HG02970 (cell line): ENCODE measurements around the gene NPFFR2.
"Not testable (repeated sequence)": the region's sequence is repeated elsewhere in the genome, so short reads cannot be mapped to it uniquely, and the experiment has no call there.

Source experiments
- ATAC-seq: cut with Tn5 transposase; IDR thresholded peaks from one replicate; pipeline ENCODE4 v1.9.1; 2021; ENCODE audit warnings: mild to moderate bottlenecking, moderate library complexity, moderate number of reproducible peaks; ENCODE audit not compliant: unreplicated experiment, low FRiP score

The NPFFR2 gene

GRCh38 chr4:72031868-72032608, at the start of gene NPFFR2:
Gene NPFFR2, plus strand, starts transcription at chr4:72032000. Its CDS starts 96,592 bp downstream, at chr4:72128592.
- ATAC-seq: no peak

- no peak for ATAC-seq
Observed at GRCh38 chr4:71992571-71993312, 39.1 kb upstream of the NPFFR2 start.

- ATAC-seq: no peak
Observed at GRCh38 chr4:71994559-71994958, 37.2 kb upstream of the NPFFR2 start.

- no peak for ATAC-seq
Observed at GRCh38 chr4:71995297-71995696, 36.5 kb upstream of the NPFFR2 start.

DNA sequence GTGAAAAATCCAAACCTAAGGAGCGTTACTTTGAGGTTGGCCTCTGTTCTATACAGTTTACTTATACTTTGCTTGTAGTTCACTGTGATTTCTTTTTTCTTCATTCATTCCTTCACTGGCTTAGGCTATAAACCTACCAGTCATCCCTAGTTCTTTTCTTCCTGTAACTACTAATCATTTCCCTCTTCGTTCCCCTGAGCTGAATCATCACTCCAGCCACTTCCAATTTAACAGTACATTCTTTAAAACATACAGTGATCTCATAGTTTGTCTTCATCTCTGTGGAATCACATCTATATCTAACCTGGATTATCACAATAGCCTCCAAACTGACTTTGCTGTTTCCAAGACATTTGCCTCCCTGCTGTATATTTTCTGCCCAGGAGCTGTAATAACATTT, 25.2 kb upstream of the NPFFR2 start:
- ATAC-seq: no peak

- no peak for ATAC-seq
Observed at GRCh38 chr4:72011906-72012305, 19.9 kb upstream of the NPFFR2 start.

DNA sequence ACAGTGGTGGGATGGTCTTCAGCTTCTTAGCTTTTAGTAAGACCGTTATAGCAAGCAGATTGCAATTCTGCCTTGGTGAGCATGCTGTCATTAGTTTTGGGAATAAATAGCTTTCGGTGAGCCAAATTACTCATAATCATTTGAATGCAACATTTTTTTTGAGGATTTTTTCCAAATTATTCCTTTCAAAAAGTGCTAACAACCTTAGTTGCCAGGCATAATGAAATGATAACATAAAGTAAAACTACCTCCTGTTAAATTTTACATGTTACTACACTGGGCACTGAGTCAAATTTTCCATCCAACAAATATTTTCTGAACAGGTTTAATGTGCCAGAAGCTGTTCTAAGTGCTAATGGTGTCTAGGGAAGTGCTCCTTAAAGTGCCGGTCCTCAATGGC, 15.8 kb upstream of the NPFFR2 start:
- ATAC-seq: no peak

- ATAC-seq: no peak
Observed at GRCh38 chr4:72019688-72020087, 12.1 kb upstream of the NPFFR2 start.

DNA sequence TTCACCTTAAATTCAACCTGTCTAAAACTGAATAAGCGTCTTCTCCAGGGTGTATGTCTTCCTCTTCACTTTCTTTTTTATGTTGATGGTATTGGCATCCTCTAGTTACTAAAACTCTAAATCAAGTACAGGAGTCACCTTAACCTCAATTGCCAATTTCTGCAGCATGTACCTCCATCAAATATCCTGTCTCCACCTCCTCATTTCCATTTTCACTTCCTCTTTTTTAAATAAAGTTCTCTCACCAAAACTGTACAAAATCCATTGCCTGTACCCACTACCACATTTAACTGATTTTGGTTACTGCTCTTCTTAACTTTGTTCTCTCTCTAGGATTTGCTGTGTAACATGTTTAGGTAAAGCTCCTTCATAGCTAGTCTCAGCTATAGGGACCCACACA, 9.2 kb upstream of the NPFFR2 start:
- ATAC-seq: no peak

- ATAC-seq: no peak
Observed at GRCh38 chr4:72055566-72055965, 23.8 kb downstream of the NPFFR2 start.

DNA sequence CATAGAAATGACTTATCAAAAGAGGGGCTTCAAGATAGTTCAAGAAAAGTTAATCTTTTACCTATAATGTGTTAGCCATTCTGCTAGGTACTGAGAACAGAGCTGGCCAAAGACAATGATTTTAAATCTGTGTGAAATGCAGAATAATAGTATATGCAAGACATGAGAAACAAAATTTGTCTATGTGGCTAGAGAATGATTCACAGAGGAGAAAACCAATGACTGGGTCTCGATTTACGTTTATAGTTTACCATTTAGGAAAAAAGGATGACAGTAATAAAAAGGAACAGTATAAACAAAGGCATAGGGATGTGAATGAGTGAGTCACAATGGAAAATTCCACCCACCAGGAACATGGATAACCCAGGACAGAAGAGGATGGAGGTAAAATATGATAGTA, 31.9 kb downstream of the NPFFR2 start:
- no peak for ATAC-seq

- ATAC-seq: no peak
Observed at GRCh38 chr4:72067051-72067450, 35.3 kb downstream of the NPFFR2 start.

GRCh38 chr4:72073816-72074215, 42.0 kb downstream of the NPFFR2 start:
- ATAC-seq: no peak

- ATAC-seq: no peak
Observed at GRCh38 chr4:72076562-72076961, 44.8 kb downstream of the NPFFR2 start.

- ATAC-seq: no peak
Observed at GRCh38 chr4:72077346-72077745, 45.5 kb downstream of the NPFFR2 start.

GRCh38 chr4:72084587-72085011, 52.8 kb downstream of the NPFFR2 start:
- ATAC-seq: no peak

- not testable (repeated sequence) for ATAC-seq
Observed at GRCh38 chr4:72090606-72091005, 58.8 kb downstream of the NPFFR2 start.

DNA sequence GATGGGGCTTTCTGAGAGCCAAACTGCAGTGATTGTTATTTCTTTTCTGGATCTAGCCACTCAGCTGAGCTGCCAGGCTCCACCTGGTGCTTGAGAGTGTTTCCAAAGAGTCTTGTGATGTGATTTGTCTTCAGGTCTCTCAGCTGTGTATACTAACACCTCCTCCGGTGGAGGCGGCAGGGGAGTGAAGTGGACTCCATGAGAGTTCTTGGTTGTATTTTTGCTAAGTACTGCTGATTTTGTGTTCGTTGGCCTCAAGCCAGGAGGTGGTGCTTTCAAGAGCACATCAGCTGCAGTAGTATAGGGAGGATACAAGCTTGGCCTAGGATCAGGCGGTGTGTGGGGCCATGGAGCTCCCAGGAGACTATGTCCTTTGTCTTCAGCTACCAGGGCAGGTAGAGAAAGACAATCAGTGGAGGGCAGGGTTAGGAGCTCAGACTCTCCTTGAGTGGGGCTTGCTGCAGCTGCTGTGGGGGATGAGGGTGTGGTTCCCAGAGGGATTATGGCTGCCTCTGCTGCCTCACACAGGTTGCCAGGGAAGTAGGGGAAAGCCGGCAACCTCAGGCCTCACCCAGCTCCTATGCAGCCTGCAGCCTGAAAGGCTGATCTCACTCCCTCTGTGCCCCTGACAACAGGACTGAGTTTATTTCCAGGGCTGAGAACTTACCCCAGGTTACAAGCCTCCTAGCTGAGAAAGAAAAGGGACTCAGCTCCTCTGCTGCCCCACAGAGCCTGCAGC, 62.4 kb downstream of the NPFFR2 start:
- no peak for ATAC-seq

GRCh38 chr4:72107456-72107855, 75.7 kb downstream of the NPFFR2 start:
- ATAC-seq: no peak

DNA sequence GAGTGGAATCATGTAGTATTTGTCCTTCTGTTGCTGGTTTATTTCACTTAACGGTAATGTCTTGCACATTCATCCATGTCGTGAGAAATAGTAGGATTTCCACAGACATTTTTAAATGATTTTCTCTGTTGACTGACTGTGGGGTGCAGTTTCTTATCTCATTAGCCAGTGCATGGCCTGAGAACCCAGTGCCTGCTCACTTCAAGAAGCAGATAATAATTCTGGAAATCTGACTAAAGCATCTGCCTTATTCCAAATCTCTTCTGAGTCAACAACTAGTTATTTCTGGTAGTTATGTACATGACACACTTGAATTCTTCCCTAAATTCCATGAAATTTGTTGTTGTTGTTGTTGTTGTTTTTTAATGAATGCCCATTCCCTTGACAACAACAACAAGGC, 77.6 kb downstream of the NPFFR2 start:
- no peak for ATAC-seq

- ATAC-seq: no peak
Observed at GRCh38 chr4:72109959-72110497, 78.2 kb downstream of the NPFFR2 start.
